ENCODE measurements around the gene CD2.
A peak's percentile ranks its signal among the peaks of the same experiment; 100 is the strongest.
"Not testable (repeated sequence)": the region's sequence is repeated elsewhere in the genome, so short reads cannot be mapped to it uniquely, and the experiment has no call there.

Gene CD2

DNA sequence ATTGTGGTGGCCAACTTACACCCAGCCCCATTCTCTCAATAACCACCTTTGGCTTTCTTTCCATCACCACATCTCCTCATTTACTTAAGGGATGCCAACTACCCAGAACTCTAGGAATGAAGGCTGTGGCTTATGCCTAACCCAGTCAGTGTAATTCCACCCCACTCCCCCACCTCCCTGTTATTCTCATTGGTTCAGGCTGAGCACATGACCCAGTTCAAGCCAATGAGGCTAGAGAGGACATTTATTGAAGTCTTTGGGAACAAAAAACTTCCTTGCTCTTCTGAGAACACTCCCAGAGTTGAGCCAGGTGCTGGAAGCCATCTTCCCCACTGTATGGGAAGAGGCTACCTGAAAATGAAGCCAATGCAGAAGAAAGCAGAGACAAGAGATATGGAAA lies 22.8 kb upstream of the CD2 start:
- DNase-seq (ENCODE audit: low read depth in 3 of 3) = no peak

DNA sequence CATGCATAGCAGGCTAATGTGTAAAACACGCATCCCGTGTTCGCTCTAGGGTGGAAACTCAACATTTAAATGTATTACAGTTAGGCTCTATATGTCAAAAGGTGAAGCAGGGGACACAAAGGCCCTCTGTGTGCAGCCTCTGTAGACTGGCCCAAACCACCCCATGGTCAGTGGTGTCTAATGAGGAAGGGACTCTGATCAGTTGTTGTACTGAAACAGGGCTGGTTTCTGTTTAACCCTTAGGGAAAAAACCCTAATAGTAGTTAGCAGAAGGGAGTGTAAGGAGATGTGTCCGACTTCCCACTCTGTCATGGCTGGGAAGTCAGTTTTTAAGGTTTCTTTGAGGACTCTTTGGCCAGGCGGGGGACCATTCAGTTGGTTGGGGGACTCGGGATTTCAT lies 21.5 kb upstream of the CD2 start:
- DNase-seq (ENCODE audit: low read depth in 3 of 3) = no peak

DNA sequence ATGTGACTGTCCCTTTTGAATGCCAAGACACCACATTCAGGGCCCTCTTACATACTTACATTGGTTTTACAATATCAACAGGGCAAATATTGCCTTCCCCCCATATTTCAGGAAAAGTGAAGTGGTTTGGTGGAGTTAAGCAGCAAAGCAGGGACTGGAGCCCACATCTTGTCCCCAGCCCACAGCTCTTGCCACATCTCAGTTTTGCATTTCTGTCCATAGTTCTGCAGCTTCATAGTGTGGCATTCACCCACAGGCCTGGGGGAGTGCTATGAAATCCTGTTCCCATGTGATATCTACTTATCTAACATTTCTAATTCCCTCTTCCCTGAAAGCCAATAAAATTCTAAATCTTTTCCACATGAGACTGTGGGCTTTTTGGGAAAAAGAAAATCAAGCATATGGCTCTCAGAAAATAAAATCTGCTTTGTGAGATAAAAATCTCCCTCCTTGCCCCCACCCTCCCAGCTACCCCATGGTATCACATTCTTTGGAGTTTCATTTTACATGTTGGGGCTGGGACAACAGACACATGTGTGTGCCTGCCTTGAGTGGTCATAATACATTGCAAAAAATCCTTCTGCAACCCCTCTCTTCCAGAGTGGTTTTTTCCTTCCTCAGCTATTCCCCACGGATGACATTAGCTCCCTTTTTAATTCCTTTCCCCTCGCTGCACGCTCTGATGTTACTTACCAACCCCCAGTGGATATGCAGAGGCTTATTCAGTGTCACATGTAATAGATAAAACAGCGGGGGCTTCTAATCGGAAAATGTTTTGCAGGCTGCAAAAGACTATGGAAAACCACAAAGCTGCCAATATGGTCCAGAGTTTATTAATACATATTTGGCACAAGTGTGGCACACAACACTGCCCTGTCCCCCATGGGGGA lies 20.5 kb upstream of the CD2 start:
- no peak for DNase-seq (ENCODE audit: low read depth in 3 of 3)

DNA sequence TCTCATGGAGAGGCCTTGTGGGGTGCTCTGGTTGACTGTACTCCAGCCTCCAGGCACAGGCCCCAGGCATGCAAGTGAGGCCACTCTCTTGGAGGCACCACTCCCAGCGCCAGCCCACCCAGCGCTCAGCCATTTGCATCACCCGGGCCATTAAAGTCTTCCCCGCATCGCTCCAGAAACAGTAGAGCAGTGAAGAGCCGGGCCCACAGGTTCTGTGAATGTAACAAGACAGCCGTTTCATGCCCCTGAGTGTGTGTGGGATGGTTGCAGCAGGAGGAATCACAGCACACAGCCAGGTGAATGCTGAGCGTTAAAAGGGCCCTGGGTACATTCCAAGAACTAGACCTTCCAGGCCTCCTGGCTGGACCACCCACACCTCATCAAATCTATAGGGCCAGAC lies 19.0 kb upstream of the CD2 start:
- no peak for DNase-seq (ENCODE audit: low read depth in 3 of 3)

DNA sequence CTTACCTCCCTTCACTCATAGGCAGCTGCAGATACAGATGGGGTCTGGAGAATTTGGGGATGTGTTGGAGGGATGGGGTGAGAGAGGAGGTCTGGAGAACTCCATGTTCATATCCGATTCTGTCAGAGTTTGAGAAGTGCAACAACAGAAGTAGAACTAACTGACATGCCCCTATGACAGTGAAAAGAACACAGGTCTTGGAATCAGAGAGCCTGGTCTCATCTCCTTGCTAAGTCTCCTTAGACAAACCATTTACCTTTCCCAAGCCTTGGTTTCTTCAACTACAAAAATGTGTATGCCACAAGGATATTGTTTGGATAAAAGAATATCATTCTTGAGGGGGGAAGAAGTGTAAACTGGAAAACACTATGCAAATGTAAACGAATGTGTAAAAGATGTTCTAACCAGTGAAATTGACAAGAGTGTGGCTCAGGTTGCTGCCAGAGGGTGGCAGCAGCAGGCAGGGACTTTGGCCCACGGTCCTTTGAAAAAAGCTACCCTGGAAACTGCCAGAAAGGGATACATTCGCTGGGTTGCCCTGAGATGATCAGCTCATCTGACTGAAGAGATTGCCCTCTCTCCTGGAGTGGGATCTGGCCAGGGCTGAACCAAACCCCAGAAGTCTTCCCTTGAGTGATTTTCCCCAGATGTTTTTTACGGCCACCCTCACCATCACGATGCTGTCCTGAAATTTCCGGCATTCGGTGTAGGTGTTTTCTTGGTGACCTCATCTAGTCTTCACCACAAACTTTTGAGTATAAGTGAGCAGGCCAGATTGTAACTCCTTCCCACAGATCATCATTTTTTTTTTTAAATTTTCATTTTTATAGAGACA lies 17.0 kb upstream of the CD2 start:
- peak in 2 of 3 experiments; percentile 66 to 70 for DNase-seq (ENCODE audit: low read depth in 3 of 3)

DNA sequence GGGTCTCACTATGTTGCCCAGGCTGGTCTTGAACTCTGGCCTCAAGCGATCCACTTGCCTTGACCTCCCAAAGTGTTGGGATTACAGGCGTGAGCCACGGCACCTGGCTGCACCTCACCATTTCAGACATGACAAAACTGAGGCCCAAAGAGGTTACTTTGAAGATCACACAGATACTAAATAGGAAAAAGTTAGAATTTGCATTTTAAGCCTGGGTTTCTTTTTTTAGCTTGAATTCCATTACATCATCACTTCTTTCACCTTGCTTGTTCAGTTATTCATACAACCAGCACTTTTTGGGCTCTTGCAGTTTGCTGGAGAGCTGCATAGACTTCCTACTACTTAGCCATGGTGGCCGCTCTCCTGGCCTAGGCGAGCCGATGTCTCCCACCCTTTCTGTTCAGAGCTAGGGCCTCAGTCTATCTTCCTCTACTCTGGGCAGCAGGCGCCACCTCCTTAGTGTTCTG lies 16.3 kb upstream of the CD2 start:
- DNase-seq (ENCODE audit: low read depth in 3 of 3) = no peak

DNA sequence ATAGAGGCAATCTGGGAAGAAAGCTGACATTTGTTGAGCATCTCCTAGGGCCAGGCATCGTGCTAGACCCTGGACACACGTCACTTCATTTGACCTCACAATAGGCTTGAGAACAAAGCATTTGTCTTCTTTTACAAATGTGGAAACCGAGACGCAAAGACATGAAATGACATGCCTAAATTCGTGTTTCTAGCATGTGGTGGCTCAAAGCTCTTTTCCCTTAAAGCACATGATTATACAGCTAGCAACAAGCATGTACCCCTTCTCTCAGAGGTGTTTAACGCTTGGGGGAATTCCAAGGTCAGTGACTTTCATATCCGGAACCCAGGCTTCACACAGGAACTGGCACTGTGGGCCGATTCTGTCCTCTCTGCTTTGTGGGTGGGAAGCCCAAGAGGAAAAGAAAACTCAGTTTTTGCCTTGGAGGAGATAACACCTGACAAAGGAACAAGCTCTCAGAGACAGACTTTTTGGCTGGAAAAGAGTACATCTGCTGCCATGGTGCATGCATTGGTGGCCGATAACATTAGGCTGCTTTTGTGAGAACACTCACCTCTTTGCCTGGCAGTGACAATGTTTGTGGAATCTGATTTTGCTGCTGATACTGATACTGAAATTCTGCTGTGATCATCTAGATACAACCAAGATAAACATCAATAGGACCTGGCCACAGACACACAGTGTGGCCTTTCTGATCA lies 15.4 kb upstream of the CD2 start:
- peak in 2 of 3 experiments; percentile 63 to 65 for DNase-seq (ENCODE audit: low read depth in 3 of 3)

DNA sequence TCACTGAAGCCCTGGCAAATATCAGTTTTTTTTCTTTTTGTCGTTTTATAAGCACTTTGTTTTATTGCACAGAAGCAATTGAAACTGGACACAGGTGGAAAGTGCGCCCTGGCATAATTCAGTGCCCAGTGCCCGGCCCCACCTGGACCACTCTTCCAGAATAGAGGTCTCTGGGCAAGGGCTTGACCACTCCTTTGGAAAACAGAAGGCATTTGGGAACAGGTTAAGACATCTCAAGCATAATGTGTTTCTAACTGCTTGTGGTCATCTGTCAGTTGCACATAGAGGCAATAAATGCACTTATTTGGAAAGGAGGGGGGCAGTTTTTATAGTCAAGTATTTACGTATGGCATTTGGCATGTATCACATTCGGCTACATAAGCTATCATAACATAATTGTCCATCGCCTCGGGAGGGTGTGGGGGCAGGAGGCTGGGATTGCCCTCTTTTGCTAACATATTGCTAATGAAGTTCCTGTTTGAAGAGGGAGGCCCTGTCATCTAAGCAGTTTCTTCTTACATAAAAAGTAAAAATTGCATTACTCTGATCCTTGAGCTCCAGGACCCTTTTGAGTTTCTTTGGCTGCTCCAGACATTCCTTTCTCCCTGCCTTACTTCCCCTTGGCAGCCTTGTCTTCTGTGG lies 14.7 kb upstream of the CD2 start:
- DNase-seq (ENCODE audit: low read depth in 3 of 3) = no peak

DNA sequence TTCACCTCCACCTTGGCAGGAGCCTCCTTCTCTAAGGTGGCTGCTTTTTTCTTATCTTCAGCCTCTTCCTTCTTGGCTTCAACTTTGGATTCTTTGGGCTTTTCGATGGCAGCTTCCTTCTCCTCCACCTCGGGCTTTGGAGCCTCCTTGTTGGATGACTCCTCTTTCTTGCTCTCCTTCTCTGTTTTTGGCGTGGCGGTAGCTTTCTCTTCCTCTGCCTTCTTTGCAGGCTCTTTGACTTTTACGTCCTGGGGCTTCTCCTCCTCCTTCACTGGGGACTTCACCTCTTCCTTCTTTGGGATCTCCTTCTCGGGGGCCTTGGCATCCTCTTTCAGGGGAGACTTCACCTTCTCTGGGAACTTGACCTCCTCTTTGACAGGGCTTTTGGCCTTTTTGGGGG lies 13.9 kb upstream of the CD2 start:
- no peak for DNase-seq (ENCODE audit: low read depth in 3 of 3)

DNA sequence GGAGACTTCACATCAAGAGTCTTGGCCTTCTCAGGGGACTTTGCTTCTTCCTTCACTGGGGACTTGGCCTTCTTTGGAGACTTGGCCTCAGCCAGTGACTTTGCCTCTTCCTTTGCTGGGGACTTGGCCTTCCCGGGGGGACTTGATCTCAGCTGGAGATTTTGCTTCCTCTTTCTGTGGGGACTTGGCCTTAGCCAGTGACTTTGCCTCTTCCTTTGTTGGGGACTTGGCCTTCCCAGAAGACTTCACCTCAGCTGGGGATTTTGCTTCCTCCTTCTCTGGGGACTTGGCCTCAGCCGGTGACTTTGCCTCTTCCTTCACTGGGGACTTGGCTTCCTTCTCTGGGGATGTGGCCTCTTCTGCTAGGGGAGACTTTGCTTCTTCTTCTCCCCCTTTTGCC lies 13.5 kb upstream of the CD2 start:
- DNase-seq (ENCODE audit: low read depth in 3 of 3) = no peak

DNA sequence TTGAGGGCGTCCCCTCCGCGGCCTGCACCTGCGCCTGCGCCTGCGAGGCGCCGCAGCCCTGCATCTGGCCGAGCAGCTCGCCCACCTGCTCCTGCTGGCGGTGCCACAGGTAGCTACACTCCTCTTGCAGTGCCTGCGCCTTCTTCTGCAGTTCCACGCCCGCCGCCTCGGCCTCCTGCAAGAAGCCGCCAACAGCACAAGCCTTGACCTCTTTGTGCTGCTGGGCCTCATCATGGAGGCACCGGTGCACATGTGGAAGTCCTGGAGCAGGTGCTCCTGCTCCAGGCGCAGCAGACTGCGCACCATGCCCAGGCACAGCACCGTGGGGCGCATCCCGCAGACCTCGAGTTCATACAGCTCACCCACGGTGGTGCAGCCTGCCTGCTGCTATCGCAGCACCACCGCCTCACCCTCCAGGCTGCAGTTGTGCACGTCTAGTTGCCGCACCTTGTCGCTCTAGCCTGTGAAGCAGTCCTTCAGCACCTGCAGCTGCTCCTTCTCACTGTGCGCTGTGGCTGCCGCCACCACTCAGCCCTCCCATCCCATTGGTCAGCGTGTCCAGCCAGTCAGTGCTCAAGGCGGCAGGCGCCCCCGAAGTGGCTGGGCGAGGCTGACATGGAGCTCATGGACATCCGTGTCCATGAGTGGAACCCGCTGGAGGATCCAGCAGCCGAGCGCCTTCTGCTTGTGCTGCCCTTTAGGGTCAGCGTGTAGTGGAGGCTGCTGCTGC lies 12.2 kb upstream of the CD2 start:
- no peak for DNase-seq (ENCODE audit: low read depth in 3 of 3)

DNA sequence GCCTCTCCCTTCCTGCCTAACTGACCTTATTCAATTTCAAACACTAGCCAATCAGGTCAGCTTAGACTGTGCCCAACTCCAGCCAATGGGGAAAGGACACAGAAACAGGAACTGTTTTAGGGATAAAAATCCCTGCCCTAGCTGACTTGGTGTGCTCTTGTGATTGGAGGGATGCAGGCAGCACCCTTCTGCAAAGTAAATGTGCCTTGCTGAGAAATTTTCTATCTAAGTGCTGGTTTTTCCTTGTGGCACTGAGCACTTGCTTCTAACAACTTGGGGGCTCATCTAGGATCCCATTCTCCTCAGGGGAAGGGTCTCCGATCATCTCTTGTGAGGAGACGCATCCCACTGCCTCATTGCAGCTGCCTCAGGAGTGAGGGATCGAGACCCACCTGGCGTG lies 10.7 kb upstream of the CD2 start:
- no peak for DNase-seq (ENCODE audit: low read depth in 3 of 3)

DNA sequence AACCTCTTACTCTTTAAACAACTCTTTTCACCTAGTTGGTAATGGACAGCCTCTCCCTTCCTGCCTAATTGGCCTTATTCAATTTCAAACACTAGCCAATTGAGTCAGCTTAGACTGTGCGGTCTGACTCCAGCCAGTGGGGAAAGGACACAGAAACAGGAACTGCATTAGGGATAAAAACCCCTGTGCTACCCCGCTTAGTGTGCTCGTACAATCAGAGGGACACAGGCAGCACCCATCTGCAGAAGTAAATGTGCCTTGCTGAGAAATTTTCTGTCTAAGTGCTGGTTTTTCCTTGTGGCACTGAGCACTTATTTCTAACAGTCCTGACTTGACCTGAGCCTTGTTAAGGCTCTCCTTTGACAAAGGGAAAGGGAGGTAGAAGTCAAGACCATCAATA lies 6.0 kb upstream of the CD2 start:
- DNase-seq (ENCODE audit: low read depth in 3 of 3) = no peak

DNA sequence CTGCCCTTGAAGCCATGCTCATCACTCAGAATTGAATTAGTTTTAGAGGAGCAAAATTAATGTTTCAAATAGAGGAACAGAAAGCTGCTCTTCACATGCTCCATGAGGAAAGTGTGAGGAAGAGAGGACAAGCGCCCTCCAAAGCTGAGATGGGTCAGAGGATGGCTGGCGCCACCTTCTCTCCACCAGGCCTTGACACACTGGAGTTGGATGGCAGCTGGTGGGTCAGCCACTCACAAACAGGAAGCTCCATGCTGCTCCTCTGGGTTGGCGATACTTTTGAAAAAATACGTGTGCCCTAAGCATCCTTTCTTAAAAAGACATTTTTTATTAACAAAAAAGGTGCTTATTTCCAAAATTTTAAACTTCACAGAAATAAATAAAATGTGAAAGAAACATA lies 3.1 kb upstream of the CD2 start:
- DNase-seq (ENCODE audit: low read depth in 3 of 3) = no peak

DNA sequence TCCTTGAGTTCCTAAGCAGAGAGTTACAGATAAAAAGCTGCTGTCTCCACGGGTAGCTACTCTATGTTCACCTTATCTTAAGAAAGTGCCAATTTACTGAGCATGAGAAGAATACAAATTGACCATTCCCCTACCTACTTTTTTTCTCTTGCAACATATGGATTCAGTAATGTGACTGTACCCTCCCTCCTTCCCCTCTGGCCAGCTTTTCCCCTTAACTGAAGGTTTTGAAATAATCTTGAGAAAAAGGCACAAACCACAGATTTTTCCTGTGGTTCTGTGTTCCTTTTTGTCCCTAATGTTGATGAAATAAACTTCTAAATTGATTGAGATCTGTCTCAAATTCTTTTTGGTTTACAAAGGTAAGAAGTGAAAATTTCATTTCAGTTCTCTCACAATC lies 2.6 kb upstream of the CD2 start:
- no peak for DNase-seq (ENCODE audit: low read depth in 3 of 3)

DNA sequence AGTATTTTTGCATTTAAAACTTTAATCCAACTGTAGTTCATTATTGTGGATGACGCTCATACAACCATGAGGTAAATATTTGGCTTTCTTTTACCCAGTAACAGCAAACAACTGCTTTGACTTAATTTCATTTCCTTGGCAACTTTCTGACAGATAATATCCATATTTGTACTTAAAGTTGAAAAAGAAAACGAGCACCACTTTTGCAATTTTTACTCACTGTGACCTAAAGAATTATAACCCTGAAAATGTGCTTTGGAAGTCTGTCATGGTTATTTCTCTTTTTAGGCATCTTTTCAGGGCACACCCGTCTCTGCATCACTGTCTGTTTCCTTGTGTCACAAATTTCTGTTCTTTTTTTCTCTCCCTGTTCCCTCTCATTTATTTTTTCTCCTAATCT lies 918 bp upstream of the CD2 start:
- no peak for DNase-seq (ENCODE audit: low read depth in 3 of 3)

DNA sequence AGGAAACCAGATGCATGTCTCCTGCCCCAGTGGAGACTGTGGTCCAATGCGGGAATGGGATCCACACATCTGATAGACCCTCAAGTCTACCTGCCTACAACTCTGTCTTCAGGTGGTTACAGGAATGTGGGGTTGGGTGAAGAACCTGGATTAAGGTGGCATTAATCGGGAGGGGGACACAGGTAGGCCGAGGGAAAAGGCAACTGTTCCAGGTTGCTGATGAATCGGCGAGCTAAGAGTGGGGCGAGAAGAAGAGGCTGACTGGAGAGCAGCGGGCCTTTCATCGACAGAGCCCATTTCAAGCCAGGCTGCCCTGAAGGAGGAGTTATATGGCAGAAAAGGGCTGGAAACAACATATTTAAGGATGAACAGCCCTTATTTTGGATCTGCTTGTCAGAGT lies 836 bp downstream of the CD2 start:
- no peak for DNase-seq (ENCODE audit: low read depth in 3 of 3)

DNA sequence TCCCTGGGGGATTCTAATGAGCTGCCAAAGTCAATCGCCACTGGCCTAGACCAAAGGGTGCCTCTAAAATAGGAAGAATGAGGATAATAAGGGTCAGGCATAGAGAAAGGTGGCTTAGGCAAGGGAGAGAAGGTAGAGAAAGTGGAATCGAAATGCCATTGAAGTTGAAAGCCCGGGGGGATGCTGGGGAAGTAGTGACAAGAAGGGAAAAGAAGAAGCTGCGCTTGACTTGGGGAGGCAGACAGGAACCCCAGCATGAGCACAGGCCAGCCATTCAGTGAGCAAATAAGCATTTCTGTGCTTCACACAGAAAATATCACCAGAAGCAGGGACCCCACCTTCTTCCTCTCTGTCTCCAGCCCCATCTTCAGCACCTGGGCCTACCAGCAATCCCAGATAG lies 1.5 kb downstream of the CD2 start:
- no peak for DNase-seq (ENCODE audit: low read depth in 3 of 3)

DNA sequence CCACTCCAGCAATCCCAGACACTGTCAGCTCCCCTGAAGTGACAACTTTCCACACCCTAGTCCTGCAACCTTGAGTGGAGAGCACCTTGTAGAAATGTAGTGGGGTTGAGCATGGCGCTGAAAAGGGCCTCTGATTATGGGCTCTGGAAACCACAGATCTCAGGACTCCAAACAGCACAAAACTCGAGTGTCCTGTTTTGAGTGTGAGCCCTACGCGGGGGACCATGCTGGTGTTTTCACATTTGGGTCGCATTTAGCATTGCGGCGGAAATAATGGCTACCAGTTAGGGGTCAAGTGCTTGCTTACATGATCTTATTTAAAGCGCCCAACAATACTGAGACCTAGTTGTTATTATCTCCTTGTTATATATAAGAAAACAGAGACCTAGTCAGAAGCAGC lies 1.9 kb downstream of the CD2 start:
- DNase-seq (ENCODE audit: low read depth in 3 of 3) = not testable (repeated sequence)

DNA sequence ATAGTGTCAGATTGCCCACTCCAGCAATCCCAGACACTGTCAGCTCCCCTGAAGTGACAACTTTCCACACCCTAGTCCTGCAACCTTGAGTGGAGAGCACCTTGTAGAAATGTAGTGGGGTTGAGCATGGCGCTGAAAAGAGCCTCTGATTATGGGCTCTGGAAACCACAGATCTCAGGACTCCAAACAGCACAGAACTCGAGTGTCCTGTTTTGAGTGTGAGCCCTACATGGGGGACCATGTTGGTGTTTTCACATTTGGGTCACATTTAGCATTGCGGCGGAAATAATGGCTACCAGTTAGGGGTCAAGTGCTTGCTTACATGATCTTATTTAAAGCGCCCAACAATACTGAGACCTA lies 4.2 kb downstream of the CD2 start:
- not testable (repeated sequence) for DNase-seq (ENCODE audit: low read depth in 3 of 3)

DNA sequence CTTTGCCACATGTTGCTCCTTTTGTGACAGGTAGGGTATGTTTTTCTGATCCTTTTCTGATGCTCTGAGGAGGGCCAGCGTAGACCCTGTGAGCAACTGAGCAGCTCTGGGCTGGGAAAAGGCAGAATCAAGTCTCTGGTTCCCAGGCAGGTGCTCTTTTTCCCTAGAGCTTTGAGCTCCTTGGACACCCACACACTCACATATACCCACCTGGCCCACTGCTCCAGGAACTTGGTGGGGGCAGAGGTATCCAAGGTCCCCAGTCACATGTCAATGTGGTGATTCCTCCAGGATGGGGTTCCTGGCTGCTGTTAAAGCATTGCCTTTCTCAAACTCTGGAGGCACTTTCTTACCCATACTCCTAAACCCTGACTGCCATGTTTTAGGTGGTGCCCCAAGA lies 5.4 kb downstream of the CD2 start:
- DNase-seq (ENCODE audit: low read depth in 3 of 3) = no peak
